ENCODE results near the gene MSRB1. TPM values are rescaled to one million over a fixed set of nuclear protein-coding genes. Genes with fewer than 3 reads are reported as not detected.

The MSRB1 gene
- total and polyA plus RNA-seq, 9 of the 15 experiments (the other 6 are each of a cell fraction or from before 2014, with no cell fraction given) = 5.4 to 33.7 (median 25.7) TPM

DNA sequence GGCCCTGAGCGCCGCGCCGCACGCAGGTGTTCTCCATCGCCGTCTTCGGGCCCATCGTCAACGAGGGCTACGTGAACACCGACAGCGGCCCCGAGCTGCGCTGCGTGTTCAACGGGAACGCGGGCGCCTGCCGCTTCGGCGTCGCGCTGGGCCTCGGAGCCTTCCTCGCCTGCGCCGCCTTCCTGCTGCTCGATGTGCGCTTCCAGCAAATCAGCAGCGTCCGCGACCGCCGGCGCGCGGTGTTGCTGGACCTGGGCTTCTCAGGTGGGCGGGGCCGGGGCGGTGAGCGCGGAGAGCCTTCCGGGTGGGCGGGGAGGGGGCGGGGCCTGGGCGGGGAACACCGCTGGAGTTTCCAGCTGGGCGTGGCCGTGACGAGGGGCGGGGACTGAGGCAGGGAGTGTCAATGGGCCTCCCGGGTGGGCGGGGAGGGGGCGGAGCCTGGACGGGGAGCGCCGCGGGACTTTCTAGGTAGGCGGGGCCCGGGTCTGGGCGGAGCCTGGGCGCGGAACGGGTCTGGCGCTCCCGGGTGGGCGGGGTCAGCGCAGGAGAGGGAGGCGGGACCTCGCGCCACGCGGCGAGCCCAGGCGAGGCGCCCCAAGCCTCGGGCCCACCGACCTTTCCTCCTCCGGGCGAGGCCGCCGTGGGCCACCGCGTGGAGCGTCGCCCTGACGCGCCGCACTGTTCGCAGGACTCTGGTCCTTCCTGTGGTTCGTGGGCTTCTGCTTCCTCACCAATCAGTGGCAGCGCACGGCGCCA is 49.1 kb upstream of the MSRB1 start (continued):
- TF ChIP-seq RBM25 (IDR thresholded peaks at IDR 0.05; ENCODE audit: low read depth, low read length, severe bottlenecking) = peak; percentile 34
- no peak for TF ChIP-seq ZNF644 (tag; IDR thresholded peaks at IDR 0.05; ENCODE audit: low read depth)
- no peak for TF ChIP-seq ZEB2 (IDR thresholded peaks at IDR 0.05)
- TF ChIP-seq, protein P1, sequence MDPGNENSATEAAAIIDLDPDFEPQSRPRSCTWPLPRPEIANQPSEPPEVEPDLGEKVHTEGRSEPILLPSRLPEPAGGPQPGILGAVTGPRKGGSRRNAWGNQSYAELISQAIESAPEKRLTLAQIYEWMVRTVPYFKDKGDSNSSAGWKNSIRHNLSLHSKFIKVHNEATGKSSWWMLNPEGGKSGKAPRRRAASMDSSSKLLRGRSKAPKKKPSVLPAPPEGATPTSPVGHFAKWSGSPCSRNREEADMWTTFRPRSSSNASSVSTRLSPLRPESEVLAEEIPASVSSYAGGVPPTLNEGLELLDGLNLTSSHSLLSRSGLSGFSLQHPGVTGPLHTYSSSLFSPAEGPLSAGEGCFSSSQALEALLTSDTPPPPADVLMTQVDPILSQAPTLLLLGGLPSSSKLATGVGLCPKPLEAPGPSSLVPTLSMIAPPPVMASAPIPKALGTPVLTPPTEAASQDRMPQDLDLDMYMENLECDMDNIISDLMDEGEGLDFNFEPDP (CRISPR knock-in tag; IDR thresholded peaks at IDR 0.05) = no peak
- no peak for TF ChIP-seq SLC30A9 (CRISPR knock-in tag; IDR thresholded peaks at IDR 0.05)
- no peak for TF ChIP-seq HMGN3 (IDR thresholded peaks at IDR 0.05; ENCODE audit: borderline replicate concordance, extremely low read depth, insufficient read length, low read depth, low read length)
- TF ChIP-seq PHF20 (IDR thresholded peaks at IDR 0.05; ENCODE audit: partially characterized antibody) = peak; percentile 80
- TF ChIP-seq, protein P2, sequence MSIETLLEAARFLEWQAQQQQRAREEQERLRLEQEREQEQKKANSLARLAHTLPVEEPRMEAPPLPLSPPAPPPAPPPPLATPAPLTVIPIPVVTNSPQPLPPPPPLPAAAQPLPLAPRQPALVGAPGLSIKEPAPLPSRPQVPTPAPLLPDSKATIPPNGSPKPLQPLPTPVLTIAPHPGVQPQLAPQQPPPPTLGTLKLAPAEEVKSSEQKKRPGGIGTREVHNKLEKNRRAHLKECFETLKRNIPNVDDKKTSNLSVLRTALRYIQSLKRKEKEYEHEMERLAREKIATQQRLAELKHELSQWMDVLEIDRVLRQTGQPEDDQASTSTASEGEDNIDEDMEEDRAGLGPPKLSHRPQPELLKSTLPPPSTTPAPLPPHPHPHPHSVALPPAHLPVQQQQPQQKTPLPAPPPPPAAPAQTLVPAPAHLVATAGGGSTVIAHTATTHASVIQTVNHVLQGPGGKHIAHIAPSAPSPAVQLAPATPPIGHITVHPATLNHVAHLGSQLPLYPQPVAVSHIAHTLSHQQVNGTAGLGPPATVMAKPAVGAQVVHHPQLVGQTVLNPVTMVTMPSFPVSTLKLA (conservative IDR thresholded peaks at IDR 0.05) = peak; percentile 65 to 89; a peak in 3 of 4 replicates
- no peak for TF ChIP-seq SNRNP70 (optimal IDR thresholded peaks at IDR 0.05; ENCODE audit: low read depth, low read length)
- no peak for TF ChIP-seq ZKSCAN3 (CRISPR knock-in tag; IDR thresholded peaks at IDR 0.05)
- TF ChIP-seq NR3C1 (CRISPR knock-in tag; IDR thresholded peaks at IDR 0.05) = peak; percentile 77
- TF ChIP-seq FOXK1 (CRISPR knock-in tag; IDR thresholded peaks at IDR 0.05; ENCODE audit: borderline replicate concordance) = no peak
- TF ChIP-seq RHOXF2B (CRISPR knock-in tag; conservative IDR thresholded peaks at IDR 0.05) = no peak
- no peak for TF ChIP-seq E2F1 (CRISPR knock-in tag; IDR thresholded peaks at IDR 0.05)
- TF ChIP-seq FOXJ2 (tag; IDR thresholded peaks at IDR 0.05) = no peak
- TF ChIP-seq TARDBP (IDR thresholded peaks at IDR 0.05) = peak; percentile 55; the same call in 1 of the 2 replicates
- TF ChIP-seq ZBTB17 (CRISPR knock-in tag; IDR thresholded peaks at IDR 0.05) = peak; percentile 51; the same call in 1 of the 2 replicates
- no peak for TF ChIP-seq PML (IDR thresholded peaks at IDR 0.05; ENCODE audit: low read length)
- TF ChIP-seq MCM5 (IDR thresholded peaks at IDR 0.05; ENCODE audit: low read depth) = no peak
- no peak for TF ChIP-seq CEBPB (tag; IDR thresholded peaks at IDR 0.05)
- no peak for TF ChIP-seq BACH1 (tag; IDR thresholded peaks at IDR 0.05)
- no peak for TF ChIP-seq ZNF717 (CRISPR knock-in tag; IDR thresholded peaks at IDR 0.05)
- no peak for TF ChIP-seq BRD9 (IDR thresholded peaks at IDR 0.05; ENCODE audit: low read depth, partially characterized antibody)
- no peak for TF ChIP-seq HEY1 (CRISPR knock-in tag; IDR thresholded peaks at IDR 0.05; ENCODE audit: borderline replicate concordance)
- no peak for TF ChIP-seq ELF4 (CRISPR knock-in tag; IDR thresholded peaks at IDR 0.05)
- no peak for TF ChIP-seq CBFA2T3 (IDR thresholded peaks at IDR 0.05)
- no peak for TF ChIP-seq PPARD (CRISPR knock-in tag; IDR thresholded peaks at IDR 0.05)
- no peak for TF ChIP-seq RBM14 (IDR thresholded peaks at IDR 0.05; ENCODE audit: borderline replicate concordance, insufficient read depth, low read depth, low read length)
